HT-29 (cell line): Measurements from ENCODE around the gene HMG20A. TPM values are rescaled to one million over a fixed set of nuclear protein-coding genes. Genes with fewer than 3 reads are reported as not detected.

ENCODE experiments used
- total RNA-seq: library from RNA; depleted of rRNA; stranded (reverse); fragments of >200 nt; shearing (Covaris generic); gene quantifications from 2 replicates; pipeline ENCODE4 v1.2.3, GENCODE V29; 2014; rRNA removed

The HMG20A gene
- total RNA-seq, 1 experiment from 2014 or later = 22.4 TPM

Other genes starting within 250 kb of the HMG20A start
- 15.7 and 25.9 TPM in 2 replicates for gene PEAK1, start 784 bp upstream of the HMG20A start, total RNA-seq
- 0.16 and 0.31 TPM in 2 replicates for gene LINGO1, start 212.0 kb downstream of the HMG20A start, total RNA-seq